ENCODE data around the gene NSUN7.

- TF ChIP-seq, protein P1, sequence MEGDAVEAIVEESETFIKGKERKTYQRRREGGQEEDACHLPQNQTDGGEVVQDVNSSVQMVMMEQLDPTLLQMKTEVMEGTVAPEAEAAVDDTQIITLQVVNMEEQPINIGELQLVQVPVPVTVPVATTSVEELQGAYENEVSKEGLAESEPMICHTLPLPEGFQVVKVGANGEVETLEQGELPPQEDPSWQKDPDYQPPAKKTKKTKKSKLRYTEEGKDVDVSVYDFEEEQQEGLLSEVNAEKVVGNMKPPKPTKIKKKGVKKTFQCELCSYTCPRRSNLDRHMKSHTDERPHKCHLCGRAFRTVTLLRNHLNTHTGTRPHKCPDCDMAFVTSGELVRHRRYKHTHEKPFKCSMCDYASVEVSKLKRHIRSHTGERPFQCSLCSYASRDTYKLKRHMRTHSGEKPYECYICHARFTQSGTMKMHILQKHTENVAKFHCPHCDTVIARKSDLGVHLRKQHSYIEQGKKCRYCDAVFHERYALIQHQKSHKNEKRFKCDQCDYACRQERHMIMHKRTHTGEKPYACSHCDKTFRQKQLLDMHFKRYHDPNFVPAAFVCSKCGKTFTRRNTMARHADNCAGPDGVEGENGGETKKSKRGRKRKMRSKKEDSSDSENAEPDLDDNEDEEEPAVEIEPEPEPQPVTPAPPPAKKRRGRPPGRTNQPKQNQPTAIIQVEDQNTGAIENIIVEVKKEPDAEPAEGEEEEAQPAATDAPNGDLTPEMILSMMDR (optimal IDR thresholded peaks at IDR 0.05 in 1 of 3, IDR thresholded peaks at IDR 0.05 in 1 of 3, conservative IDR thresholded peaks at IDR 0.05 in 1 of 3; ENCODE audit: extremely low read depth in 1 of 3, insufficient read depth in 2 of 3, low read length in 3 of 3) = no peak
- TF ChIP-seq EZH2 (IDR thresholded peaks at IDR 0.05; ENCODE audit: low read length) = no peak
These were observed 20.2 kb upstream of the NSUN7 start for GRCh38 chr4:40729555-40729954.

All from keratinocyte (primary cell).